Endothelial cell (in vitro differentiated cells): ENCODE data around the gene MAML3. TPM values are rescaled to one million over a fixed set of nuclear protein-coding genes. Genes with fewer than 3 reads are reported as not detected.

Source experiments
- DNase-seq: peaks from one replicate; pipeline ENCODE4 v3.0.0; 2021; ENCODE audit warnings: low spot score
- H3K27ac Mint-ChIP-seq: one replicate; pipeline ENCODE4 v1.8.0; 2021; ENCODE audit warnings: mixed read lengths, inconsistent platforms; ENCODE audit not compliant: unreplicated experiment
- H3K27me3 Mint-ChIP-seq: one replicate; pipeline ENCODE4 v1.8.0; 2021; ENCODE audit warnings: mild to moderate bottlenecking, moderate library complexity, mixed read lengths, inconsistent platforms; ENCODE audit not compliant: unreplicated experiment
- H3K36me3 Mint-ChIP-seq: one replicate; pipeline ENCODE4 v1.8.0; 2021; ENCODE audit warnings: mild to moderate bottlenecking, low read depth, mixed read lengths, inconsistent platforms; ENCODE audit not compliant: unreplicated experiment
- H3K4me1 Mint-ChIP-seq: one replicate; pipeline ENCODE4 v1.8.0; 2021; ENCODE audit warnings: mild to moderate bottlenecking, mixed read lengths, inconsistent platforms; ENCODE audit not compliant: unreplicated experiment
- H3K4me3 Mint-ChIP-seq: one replicate; pipeline ENCODE4 v1.8.0; 2021; ENCODE audit warnings: mild to moderate bottlenecking, mixed read lengths, inconsistent platforms; ENCODE audit not compliant: unreplicated experiment
- H3K9me3 Mint-ChIP-seq: one replicate; pipeline ENCODE4 v1.8.0; 2021; ENCODE audit warnings: mixed read lengths, inconsistent platforms; ENCODE audit not compliant: unreplicated experiment
- total RNA-seq: library from RNA; stranded (reverse); fragmentation: NEBNext Ultra II Directional; extraction: Animal tissue kit (Norgen Biotek cat#: 25700); gene quantifications from one replicate; pipeline ENCODE4 v1.2.1, GENCODE V29; 2021; ENCODE audit not compliant: unreplicated experiment
- TF ChIP-seq, protein P1 (sequence below): fragments of 200-600 bp; sonication (generic); IDR thresholded peaks from one replicate; pipeline ENCODE4 v1.5.0; 2021; ENCODE audit warnings: antibody characterized with exemption; ENCODE audit not compliant: unreplicated experiment

Gene MAML3
- total RNA-seq, 1 donor from 2014 or later: 31.0 TPM

DNA sequence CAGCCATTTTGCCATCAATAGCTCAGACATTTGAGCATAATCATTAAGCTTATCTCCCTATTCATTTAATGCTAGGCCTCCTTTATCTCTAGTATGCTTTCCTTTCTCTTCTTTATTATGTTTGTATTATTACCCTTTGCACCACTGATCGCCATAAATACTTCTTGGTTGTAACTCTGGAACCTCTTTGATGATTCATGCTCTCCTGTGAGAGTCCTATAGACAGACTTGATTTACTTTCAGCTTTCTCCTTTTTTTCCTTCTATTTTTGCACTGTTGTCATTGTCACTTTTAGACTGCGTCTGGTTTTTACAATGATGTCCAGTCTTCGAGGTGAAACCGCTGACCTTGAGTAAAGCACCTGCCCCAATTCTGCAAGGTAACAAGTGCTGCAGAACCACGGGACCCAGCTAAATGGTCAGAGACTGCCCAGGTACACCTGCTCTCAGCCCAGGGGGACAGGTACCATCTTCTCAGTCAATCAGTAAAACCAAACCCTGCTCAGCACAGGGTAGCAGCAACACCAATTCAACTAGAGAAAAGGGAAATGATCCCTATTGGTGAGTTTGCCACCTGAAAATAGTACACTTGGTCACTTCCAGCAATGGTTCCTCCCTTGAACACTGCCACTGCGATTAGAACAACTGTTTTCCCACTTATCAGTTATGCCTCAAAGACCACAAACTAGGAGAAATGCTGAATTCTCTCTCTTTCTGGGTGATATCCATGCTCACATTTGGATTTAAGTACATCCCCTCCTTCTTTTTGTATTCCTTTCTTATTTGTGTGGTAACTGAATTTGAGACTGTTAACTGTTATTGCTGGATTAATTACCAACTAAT lies 125.1 kb downstream of the MAML3 start:
- no peak for DNase-seq

DNA sequence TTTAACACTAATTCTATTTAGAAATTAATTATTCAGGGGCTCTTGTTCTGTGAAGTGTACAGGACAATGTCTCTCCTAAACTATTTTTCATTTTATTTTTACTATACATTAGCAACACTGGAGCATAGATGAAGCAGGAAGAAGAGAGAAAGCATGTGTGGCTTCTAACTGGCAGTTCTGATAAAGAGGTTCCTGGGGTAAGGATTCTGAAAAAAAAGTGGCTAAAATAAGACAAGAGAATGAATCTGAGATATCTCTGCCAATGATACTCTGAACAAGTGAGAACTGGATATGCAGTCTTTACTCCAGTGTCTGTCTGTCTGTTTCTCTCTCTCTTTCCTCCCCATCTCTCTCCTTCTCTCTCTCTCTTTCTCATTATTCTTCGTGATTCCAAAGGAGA lies 125.9 kb downstream of the MAML3 start:
- TF ChIP-seq, protein P1, sequence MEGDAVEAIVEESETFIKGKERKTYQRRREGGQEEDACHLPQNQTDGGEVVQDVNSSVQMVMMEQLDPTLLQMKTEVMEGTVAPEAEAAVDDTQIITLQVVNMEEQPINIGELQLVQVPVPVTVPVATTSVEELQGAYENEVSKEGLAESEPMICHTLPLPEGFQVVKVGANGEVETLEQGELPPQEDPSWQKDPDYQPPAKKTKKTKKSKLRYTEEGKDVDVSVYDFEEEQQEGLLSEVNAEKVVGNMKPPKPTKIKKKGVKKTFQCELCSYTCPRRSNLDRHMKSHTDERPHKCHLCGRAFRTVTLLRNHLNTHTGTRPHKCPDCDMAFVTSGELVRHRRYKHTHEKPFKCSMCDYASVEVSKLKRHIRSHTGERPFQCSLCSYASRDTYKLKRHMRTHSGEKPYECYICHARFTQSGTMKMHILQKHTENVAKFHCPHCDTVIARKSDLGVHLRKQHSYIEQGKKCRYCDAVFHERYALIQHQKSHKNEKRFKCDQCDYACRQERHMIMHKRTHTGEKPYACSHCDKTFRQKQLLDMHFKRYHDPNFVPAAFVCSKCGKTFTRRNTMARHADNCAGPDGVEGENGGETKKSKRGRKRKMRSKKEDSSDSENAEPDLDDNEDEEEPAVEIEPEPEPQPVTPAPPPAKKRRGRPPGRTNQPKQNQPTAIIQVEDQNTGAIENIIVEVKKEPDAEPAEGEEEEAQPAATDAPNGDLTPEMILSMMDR: no peak
- Mint-ChIP-seq H3K4me1 (peaks cover 34% of the 10 kb centered on the region), H3K9me3 (no peaks in the 10 kb centered on the region), H3K36me3 (no peaks in the 10 kb centered on the region), H3K27ac (no peak overlapping the region), H3K27me3 (peaks cover 5% of the 10 kb centered on the region), H3K4me3 (no peak overlapping the region)
- no peak for DNase-seq

More for the DNA sequence above, 125.1 kb downstream of the MAML3 start:
- no peak overlapping the region for H3K4me3 Mint-ChIP-seq
- no peaks in the 10 kb centered on the region for H3K9me3 Mint-ChIP-seq
- H3K36me3 Mint-ChIP-seq: no peaks in the 10 kb centered on the region
- peaks cover 5% of the 10 kb centered on the region for H3K27me3 Mint-ChIP-seq
- no peak overlapping the region for H3K27ac Mint-ChIP-seq
- peaks cover 33% of the 10 kb centered on the region for H3K4me1 Mint-ChIP-seq
- TF ChIP-seq, protein P1: no peak

DNA sequence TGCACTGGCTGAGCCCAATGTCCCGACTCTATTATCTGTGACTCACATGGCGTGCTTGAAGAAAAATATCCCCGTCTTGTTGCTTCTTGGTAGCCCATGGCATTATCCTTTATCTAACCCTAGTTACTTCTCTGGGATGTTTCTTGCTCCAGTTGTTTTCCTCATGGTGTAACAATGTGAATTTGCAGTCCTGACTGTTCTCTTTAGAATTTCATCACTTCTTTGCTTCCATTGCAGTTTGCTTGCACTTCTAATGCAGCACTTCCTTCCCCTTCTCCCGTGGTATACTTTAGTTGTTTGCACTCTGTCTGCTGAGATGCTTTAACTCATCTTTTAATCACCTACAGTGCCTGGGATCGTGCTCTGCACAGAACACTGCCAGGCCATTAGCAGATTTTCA lies 126.9 kb downstream of the MAML3 start:
- H3K4me3 Mint-ChIP-seq: no peak overlapping the region
- H3K27ac Mint-ChIP-seq: no peak overlapping the region
- H3K27me3 Mint-ChIP-seq: peaks cover 5% of the 10 kb centered on the region
- H3K36me3 Mint-ChIP-seq: no peaks in the 10 kb centered on the region
- H3K4me1 Mint-ChIP-seq: peaks cover 39% of the 10 kb centered on the region
- TF ChIP-seq, protein P1: no peak
- H3K9me3 Mint-ChIP-seq: no peaks in the 10 kb centered on the region
- no peak for DNase-seq

DNA sequence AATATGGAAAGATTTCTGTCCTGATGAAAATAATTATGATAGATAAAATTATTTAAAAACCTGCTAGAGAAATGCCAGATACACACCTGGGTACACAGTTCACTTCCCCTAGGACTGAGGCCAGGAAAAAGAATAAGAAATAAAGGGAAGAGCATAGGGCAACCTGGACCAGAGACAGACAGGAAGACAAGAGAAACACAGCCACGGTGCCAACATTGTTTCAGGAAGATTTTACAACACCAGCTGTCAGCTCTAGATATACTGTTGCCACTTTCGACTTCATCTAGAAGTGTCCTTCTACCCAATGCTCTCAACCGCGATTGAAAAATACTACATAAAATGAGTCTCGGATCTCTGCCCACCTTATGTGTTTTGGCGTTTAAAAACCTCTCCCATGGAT lies 128.5 kb downstream of the MAML3 start:
- H3K36me3 Mint-ChIP-seq: no peaks in the 10 kb centered on the region
- peaks cover 2% of the 10 kb centered on the region for H3K27me3 Mint-ChIP-seq
- H3K4me3 Mint-ChIP-seq: no peak overlapping the region
- H3K4me1 Mint-ChIP-seq: peaks cover 48% of the 10 kb centered on the region
- no peaks in the 10 kb centered on the region for H3K9me3 Mint-ChIP-seq
- DNase-seq: no peak
- TF ChIP-seq, protein P1: no peak
- H3K27ac Mint-ChIP-seq: peak overlapping the region; percentile 45
